NCI-H748 treated with DMSO at 0.1 percent for 48 hours (cell line): Measurements from ENCODE around the gene ARMC8.
"Not testable (repeated sequence)": the region's sequence is repeated elsewhere in the genome, so short reads cannot be mapped to it uniquely, and the experiment has no call there.

Experiments used
- DNase-seq: peaks from one replicate; lab custom pipeline; 2025; lab: John Stamatoyannopoulos, UW

ARMC8 gene, protein sequence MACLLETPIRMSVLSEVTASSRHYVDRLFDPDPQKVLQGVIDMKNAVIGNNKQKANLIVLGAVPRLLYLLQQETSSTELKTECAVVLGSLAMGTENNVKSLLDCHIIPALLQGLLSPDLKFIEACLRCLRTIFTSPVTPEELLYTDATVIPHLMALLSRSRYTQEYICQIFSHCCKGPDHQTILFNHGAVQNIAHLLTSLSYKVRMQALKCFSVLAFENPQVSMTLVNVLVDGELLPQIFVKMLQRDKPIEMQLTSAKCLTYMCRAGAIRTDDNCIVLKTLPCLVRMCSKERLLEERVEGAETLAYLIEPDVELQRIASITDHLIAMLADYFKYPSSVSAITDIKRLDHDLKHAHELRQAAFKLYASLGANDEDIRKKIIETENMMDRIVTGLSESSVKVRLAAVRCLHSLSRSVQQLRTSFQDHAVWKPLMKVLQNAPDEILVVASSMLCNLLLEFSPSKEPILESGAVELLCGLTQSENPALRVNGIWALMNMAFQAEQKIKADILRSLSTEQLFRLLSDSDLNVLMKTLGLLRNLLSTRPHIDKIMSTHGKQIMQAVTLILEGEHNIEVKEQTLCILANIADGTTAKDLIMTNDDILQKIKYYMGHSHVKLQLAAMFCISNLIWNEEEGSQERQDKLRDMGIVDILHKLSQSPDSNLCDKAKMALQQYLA

DNA sequence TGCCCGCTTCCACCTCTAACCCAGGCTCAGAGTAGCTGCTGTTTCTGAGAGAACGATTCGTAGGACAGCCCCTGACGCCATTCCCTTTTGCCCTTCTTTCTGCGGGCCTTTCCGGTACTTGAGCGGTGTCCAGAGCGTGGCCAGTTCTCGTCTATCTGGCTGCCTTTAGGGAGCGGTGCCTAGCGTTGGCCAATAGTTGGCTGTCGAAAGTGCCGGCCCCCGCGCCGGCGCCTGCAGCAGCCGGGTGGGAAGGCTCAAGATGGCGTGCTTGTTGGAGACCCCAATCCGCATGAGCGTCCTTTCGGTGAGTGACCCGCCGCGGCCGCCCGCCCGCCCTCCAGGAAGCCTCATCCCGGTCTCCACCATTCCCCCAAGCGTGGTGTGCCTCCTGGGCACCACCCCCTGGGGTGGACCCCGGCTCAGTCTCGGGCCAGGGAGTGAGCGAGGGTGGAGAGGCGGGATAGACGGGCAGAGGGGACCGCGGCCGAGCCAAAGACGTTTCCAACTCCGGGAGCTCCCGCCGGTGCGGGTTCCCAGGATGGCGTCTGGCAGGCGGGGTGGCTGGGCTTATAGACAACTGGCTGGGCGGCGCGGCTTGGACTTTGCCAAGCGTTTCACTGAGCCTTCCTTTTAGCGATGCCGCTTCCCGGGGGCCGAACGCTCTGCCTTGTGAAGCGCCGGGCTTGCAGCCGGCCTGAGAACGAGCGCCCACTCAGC is at the start of gene ARMC8:
Gene ARMC8, plus strand, starts transcription at position 6 of the 717 bp plus-strand sequence. Its CDS starts 254 bp downstream, at position 260.
- DNase-seq = no peak

DNA sequence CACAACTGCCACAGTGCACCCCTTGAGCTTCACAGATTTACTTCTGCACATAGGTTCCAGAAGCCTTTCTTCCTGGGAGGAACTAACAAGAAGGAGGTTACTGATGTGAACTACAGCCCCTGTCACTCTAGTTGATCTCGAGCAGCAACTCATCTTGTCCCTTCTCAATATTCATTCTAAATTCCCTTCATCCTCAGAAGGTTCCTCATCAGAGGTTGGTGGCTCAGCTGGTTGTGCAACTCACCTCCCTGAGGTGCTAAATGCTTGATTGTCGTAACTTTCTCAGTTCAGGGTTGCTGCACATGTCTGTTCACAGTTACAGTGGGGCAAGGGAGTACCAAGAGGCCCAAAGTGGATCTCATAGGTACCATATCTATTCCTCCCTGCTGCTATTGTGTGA is 49.2 kb upstream of the ARMC8 start:
- no peak for DNase-seq

DNA sequence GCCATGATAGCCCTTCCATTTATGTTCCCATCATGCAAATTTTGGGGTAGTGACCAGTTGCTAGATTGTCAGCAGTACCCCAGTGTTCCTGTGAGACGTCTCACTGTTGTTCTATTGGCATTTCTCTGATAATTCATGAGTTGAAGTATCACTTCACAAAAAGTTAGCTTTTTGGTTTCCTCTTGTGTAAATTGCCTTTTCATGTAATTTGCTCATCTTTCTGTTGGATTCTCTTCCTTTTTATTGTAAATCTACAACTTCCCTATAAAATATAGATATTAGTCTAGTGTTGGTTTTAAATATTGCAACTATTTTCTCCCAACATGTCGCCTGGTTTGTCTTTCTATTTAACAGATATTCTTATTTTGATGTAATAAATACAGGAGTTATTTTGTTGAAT is 47.4 kb upstream of the ARMC8 start:
- DNase-seq = no peak

DNA sequence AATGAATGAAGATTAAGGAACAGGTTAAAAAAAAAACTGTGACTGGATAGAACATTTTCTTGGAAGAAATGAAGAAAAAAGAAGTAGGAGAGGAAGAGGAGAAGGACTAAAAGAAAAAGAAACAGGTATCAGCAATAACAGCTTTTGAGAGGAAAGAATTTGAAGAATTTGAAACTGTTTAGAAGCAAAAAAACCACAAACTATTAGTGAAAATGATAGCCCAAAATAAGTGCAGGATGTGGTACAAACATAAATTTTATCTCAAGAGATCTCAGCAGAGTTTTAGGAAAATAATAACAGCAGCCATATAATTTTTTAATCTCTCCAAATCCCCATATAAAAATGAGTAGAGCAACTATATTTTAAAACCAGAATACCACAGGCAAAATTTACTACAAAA is 46.2 kb upstream of the ARMC8 start:
- DNase-seq = no peak

DNA sequence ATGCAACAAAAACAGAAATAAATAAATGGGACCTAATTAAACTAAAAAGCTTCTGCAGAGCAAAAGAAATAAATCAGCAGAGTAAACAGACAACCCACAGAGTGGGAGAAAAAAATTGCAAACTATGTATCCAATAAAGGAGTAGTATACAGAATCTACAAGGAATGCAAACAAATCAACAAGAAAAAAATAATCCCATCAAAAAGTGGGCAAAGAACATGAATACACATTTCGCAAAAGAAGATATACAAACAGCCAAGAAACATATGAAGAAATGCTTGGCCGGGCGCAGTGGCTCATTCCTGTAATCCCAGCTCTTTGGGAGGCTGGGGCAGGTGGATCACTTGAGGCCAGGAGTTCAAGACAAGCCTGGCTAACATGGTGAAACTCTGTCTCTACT is 44.9 kb upstream of the ARMC8 start:
- DNase-seq = not testable (repeated sequence)

DNA sequence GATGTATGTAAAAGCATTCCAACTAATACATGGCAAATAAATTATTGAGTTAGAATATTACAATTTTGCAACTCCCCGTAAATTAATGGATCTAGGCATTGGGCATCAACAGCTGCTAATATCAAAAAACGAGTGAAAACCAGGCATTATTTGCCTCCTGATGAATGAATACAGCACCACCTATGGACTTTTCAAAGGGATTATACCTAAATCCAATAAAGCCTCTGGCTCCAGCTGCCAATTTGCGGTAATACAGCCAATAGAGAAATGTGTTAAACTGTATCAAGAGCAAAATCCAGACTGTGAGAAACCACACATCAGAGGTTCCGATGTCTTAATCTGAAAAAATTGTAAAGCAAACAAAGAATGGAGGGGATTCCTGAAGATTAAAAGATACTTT is 38.6 kb upstream of the ARMC8 start:
- DNase-seq = no peak

DNA sequence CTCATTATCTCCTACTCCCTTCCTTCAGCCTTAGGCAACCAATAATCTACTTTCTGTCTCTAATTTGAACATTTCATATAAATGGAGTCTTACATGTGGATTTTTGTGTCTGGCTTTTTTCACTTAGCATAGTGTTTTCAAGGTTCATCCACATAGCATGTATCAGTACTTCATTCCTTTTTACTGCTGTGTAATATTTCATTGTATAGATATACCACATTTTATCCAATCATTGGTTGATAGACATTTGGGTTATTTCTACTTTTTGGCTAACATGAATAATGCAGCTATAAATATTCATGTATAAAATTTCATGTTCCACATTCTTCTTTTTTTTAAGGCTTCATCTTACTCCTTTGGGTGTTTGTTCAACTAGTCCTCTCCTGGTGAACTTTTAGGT is 32.6 kb upstream of the ARMC8 start:
- no peak for DNase-seq

DNA sequence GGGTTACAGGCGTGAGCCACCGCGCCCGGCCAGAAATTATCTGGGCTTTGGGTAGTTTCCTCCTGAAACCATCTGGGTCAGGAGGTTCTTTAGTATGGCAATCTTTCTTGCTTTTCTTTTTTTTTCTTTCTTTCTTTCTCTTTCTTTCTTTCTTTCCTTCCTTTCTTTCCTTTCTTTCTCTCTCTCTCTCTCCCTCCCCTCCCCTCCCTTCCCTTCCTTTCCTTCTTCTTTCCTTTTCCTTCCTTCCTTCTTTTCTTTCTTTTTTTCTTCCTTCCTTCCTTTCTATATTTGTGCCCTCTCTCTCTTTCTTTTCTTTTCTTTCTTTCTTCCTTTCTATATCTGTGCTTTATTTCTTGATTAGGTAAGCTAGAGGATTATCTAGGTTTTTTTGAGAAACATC is 29.4 kb upstream of the ARMC8 start:
- no peak for DNase-seq

DNA sequence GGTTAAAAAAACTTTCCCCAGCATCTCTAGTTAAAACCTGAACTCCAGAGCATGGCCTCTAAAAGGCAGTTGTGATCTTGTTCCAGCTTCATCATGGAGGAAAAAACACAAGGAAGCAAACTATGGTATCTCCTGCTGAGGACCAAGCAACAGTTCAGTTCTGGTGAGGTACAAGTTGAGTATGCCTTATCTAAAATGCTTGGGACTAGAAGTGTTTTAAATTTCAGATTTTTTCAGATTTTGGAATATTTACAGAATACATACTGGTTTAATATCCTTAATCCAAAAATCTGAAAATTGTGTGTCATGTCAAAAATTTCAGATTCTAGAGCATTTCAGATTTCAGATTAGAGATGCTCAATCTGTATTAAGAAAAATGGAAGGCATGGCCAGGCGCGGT is 22.0 kb upstream of the ARMC8 start:
- DNase-seq = no peak

DNA sequence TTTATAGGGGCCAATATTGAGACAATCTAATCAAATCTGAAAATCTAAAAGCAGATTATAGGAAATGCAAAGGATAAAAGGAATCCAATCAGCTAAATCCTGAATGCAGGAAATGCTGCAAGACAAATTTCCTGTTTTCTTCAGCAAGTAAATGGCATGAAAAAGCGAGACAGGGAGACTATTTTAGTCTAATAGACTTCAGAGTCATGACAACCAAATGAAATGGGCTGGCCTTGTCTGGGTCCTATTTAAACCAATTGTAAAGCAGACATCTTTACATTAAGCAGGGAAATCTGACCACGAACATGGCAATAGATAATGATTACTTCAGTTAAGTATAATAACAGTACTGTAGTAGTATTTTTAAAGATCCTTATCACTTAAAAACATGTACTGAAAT is 14.5 kb upstream of the ARMC8 start:
- DNase-seq = no peak

DNA sequence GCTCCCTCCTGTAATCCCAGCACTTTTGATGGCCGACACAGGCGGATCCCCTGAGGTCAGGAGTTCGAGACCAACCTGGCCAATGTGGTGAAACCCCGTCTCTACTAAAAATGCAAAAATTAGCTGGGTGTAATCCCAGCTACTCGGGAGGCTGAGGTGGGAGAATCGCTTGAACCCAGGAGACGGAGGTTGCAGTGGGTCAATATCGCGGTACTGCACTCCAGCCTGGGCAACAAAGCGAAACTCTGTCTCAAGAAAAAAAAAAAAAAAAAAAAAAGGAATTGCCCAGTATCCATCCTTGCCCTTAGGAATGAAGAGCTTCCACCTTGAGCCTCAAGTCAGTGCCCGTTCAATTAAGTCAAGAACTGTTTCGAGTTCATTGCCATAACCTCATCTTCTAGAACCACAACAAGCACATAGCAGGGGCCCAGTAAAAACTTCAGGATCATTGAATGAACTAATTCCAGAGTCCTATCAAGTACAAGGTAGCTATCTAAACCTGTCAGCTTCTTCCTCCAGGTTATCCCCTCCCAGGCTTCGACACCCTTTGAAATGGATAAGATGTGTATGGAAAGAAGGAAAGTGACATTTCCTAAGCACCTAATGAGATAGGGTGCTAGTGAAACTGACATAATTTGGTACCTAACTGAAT is 13.2 kb upstream of the ARMC8 start:
- DNase-seq = no peak

DNA sequence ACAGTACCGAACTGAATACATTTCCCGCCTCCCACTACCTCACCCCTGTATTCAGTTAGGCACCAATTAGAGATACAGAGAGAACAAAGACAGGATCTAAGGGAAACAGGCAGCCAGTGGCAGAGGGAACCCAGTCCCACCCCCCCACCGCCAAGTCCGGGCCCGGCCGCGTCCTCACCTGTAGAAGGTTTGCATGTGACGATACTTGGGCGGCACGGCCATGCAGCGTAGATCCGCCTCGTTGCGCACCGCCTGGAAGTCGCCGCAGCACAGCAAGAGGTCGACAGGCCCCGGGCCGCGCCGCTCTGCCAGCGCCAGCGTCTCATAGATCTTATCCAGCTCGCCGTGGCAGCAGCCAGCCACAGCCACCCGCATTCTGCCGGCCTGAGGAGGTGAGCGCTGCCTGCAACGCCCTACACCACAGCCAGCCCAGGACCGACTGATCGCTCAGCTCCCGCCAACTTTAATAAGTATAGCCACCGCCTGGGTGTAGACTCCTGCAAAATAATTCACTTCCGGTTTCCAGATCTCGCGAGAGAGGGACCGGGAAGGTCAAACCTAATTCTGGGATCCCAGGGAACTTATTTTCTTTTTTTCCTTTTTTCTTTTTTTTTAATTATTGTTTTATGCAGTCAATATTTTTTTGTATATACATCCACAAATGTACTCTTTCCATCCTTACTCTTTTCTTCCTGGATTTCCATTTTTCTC is 12.5 kb upstream of the ARMC8 start, which contains the start of gene DBR1:
Gene DBR1, minus strand, starts transcription at position 501 of the 711 bp plus-strand sequence. Its CDS starts 126 bp downstream, at position 375.
- peak; percentile 45 for DNase-seq

DNA sequence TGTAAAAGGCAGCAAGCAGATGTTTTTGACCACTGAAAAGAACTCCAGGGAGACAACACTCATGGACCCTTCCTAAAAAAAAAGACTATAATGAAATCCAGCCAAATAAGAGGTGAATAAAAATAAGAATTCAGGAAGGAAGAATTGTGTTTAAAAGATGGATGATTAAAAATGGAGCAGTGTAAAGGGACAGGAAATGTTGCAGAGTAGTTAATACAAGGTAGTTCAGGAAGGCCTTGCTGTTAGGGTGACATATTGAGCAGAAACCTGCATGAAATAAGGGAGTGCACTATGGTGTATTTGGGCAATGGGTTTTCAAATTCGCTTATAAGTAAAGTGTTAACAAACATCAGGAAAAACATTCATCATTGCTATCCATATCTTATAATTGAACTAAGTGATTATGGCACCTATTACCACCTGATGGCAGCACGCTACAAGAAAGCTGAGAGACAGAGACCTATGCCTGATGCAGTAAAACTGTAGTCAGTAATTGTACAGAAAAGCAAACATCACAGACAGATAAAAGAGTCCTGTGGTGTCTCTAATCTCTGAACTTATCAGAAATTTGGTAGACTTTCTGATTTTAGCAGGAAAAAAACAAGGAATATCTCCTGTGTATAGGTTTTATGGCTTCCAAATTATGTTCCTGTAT is 6.6 kb upstream of the ARMC8 start:
- peak; percentile 68 for DNase-seq

DNA sequence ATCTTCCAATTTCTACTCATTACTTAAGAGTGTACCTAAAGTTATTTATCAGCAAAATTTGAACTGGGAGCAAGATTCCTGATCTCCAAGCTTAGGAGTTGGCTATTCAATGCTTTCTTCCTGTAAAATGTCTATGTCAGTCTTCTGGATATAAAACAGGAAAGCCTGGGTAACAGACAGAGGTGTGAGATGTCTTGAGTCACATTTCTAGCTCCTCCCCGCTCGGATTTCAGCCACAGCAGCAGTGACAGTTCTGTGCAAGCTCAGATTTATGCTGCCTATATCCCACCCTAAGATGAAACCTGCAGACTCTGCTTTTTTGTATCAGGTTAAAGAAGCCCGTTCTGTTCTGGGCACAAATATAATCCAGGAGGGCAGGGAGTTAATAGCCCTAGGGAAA is 2.1 kb upstream of the ARMC8 start:
- no peak for DNase-seq

DNA sequence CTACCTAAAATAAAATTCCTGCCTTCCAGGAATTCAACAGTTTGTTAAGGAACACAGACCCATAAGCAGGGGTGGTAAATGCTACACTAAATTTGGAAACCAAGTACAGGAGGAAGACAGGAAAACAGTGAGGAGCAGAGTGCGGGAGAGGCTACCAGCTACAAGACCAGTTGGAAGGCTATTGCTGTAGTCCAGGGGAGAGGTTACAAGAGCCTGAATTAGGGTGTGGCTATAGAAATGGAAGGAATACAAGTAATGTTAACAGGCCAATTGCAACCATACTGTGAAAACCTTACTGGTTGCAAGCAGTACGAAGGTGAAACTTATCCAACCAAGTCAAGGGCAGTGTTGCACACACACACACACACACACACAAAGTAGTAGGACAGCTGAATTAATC is 880 bp upstream of the ARMC8 start:
- DNase-seq = no peak

DNA sequence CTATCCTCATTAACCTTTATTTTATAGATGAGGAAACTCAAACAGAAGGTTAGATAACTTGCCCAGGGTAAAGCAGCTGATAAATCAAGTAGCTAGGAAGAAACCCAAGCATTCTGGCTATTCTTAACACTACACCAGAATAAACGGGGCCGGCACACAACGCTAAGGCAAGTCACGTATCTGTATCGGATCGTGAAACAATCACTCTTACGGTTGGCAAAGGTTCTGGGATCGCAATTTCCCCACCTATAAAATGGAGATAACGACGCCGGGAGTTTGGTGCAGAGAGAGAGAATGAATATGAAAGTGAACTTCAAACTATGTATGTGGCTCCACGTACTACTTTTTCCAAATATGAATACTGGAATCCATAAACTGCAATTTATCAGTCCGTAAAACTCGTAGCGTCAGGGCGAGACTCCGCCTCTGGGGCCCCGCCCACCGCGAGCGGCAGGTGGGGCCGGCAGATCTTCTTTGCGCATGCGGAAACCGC is 252 bp upstream of the ARMC8 start:
- DNase-seq = peak; percentile 46

DNA sequence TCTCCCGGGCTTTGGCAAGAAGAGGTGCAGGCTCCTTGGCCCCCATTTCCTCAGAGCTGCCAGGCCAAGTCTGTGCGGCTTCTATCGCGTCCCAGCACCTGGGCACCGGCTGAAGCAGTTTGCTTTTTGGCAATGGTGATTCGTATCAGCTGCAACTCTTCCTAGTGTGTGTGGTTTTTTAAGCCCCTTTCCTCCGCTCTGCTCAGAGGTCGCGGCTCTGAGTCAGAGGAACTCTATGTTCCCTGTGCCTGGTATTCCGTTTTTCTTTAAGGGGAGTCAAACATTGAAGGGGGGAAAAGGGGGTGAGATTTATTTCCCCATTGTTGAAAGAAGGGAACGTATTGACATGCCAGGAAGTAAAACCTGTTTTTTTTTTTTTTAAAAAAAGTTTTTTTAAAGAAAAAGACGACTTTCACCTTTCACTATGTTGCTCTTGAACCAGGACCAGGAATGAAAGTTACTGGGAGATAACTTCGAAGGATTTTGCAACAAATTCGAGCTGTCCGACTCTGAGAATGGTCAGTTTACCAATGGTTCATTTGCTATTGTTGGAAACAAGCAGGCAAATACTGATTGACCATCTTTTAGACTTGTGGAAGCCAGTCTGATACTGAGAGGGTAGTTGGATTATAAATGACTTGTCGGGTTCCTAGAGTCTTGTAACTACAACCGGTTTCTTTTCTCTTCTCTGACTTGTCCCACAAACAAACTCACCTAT is 1.1 kb downstream of the ARMC8 start:
- no peak for DNase-seq

DNA sequence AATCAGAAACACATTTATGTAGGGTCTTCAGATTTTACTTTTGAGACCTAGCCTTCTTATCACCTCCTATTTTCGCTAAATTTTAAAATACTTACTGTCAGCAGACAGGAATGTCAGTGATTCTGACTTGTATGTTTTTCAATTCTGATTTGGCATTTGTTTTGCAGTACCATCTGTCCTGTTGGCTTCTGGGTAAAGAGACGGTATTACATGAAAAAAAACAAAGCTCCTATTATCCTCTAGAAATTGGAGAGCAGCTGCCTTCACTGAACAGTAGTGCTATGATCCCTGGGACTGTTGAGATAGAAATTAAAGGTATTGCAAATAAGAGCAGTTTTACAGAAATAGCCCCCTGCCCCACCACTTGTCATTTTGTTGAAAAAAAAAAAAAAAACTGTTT is 8.4 kb downstream of the ARMC8 start:
- no peak for DNase-seq

DNA sequence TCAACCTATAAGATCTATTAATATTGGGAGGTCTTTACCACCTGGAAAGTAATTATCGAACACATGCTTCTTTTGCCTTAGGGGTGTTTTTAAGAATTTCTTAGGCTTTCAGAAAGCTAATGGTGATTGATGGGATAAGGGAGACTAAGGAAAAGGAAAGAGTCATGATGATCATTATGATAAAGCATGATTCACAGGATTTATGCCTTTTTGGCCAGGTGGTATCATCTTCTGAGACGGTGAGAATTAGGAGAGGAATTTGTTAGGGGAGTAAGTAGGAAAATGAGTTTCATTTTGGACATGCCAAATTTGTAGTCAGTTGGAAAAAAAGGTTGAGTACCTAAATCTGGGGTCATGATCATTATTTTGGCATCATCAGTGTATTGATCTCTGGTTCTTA is 8.9 kb downstream of the ARMC8 start:
- no peak for DNase-seq

DNA sequence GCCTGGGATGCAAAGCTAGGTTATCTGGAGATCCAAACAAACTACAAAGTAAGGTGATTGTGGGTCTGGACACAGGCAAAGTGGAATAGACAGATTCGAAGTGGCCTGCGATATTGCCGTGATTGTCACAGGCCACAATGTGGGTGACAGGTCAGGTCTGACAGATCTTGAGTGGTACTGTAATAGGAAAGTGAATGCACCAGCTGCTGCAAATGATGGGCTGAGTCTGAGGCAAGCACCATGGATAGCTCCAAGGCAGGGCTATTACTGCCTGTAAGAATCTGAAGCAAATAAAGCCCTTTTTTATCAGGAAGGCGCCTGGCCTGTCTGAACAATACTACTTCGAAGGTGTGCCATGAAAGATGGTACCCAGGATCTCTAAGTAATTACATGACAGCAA is 10.0 kb downstream of the ARMC8 start:
- no peak for DNase-seq
